ENCODE results near the gene ADNP. TPM values are rescaled to one million over a fixed set of nuclear protein-coding genes. Genes with fewer than 3 reads are reported as not detected.

ADNP gene
- total RNA-seq, 2 experiments from 2014 or later, result 75.1 to 77.6 TPM

- ATAC-seq (ENCODE audit: low read depth), result no peak
- H3K36me3 Mint-ChIP-seq, result peaks cover 5% of the 10 kb centered on the region
- H3K9me3 Mint-ChIP-seq, result no peaks in the 10 kb centered on the region
- no peak overlapping the region for H3K27ac Mint-ChIP-seq
- POLR2A ChIA-PET, result no interaction called here
- peaks cover 5% of the 10 kb centered on the region for H3K4me1 Mint-ChIP-seq
- no peak overlapping the region for H3K4me3 Mint-ChIP-seq
- no peak for DNase-seq
- no peaks in the 10 kb centered on the region for H3K27me3 Mint-ChIP-seq
These were observed 74.7 kb downstream of the ADNP start for GRCh38 chr20:50856475-50857041.

GRCh38 chr20:50855498-50856474 is 75.5 kb downstream of the ADNP start:
- Mint-ChIP-seq H3K36me3 (peaks cover 5% of the 10 kb centered on the region), H3K4me1 (peaks cover 5% of the 10 kb centered on the region), H3K4me3 (no peak overlapping the region), H3K27ac (no peak overlapping the region), H3K9me3 (no peaks in the 10 kb centered on the region), H3K27me3 (no peaks in the 10 kb centered on the region)
- ATAC-seq (ENCODE audit: low read depth) (no peak), DNase-seq (no peak)
- POLR2A ChIA-PET, result interaction anchor here (0.5 kb wide), 1 partner anchor 38 kb away, joined by 4 read pairs; no protein-coding TSS in a partner anchor

- H3K36me3 Mint-ChIP-seq, result peaks cover 5% of the 10 kb centered on the region
- H3K27ac Mint-ChIP-seq, result no peak overlapping the region
- ATAC-seq (ENCODE audit: low read depth) (no peak), DNase-seq (no peak)
- no peak overlapping the region for H3K4me3 Mint-ChIP-seq
- POLR2A ChIA-PET, result no interaction called here
- H3K27me3 Mint-ChIP-seq, result no peaks in the 10 kb centered on the region
- H3K9me3 Mint-ChIP-seq, result no peaks in the 10 kb centered on the region
- H3K4me1 Mint-ChIP-seq, result peaks cover 11% of the 10 kb centered on the region
These were observed 76.6 kb downstream of the ADNP start for GRCh38 chr20:50854506-50855249.

DNA sequence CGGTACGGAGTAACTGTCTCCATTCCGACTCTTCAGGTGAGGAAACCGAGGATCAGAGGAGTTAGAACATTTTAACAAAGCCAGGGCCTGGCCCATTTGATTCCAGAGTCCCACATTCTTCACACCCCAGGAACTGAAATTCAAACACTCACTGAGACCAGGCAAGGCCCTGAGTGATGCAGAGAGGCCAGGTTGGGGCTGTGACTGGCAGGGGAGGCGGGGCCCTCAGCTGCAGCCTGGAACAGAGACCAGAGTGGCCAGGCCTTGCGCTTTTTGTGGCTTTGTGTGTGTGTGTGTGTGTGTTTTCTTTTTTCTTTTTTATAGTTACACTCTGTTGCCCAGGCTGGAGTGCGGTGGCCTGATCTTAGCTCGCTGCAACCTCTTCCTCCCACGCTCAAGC is 79.2 kb downstream of the ADNP start:
- Mint-ChIP-seq H3K36me3 (peaks cover 9% of the 10 kb centered on the region), H3K9me3 (no peaks in the 10 kb centered on the region), H3K27ac (peak overlapping the region; percentile 51), H3K4me3 (no peak overlapping the region), H3K27me3 (no peaks in the 10 kb centered on the region), H3K4me1 (peaks cover 18% of the 10 kb centered on the region)
- ATAC-seq (ENCODE audit: low read depth) (no peak), DNase-seq (no peak)
- POLR2A ChIA-PET, result no interaction called here

DNA sequence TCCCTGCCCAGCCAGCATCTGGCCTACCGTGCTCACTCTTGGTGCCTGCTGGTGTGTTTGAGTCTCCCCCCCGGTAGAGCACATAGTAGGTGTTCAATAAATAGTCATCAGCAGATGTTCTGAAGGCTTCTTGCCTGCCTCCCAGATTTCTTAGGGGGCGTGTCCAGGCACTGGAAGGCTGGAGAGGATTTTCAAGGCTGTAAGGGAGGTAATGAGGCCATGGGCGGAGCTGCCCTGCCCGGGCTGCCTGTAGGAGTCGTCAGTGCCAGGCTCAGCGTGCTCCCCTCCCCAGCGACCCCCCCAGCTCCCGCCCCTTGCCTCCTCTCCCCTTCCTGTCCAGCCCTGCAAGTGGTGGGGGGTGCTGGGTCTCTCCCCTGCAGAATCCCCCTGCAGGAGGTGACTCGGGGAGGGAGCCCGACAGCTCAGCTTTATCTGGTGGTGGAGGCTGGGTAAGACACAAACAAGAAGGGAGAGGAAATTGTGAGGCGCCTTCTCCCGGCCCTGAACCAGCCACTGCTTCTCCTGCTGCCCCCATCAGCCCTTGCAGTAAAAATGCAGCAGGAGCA is 80.4 kb downstream of the ADNP start:
- ATAC-seq (ENCODE audit: low read depth), result peak; percentile 30

GRCh38 chr20:50848846-50849673 is 82.2 kb downstream of the ADNP start:
- Mint-ChIP-seq H3K36me3 (peaks cover 7% of the 10 kb centered on the region), H3K27ac (no peak overlapping the region), H3K4me1 (peaks cover 30% of the 10 kb centered on the region), H3K9me3 (no peaks in the 10 kb centered on the region), H3K27me3 (no peaks in the 10 kb centered on the region), H3K4me3 (no peak overlapping the region)
- DNase-seq (no peak), ATAC-seq (ENCODE audit: low read depth) (no peak)
- POLR2A ChIA-PET, result no interaction called here

More for the DNA sequence above, 80.4 kb downstream of the ADNP start:
- H3K9me3 Mint-ChIP-seq, result no peaks in the 10 kb centered on the region
- peaks cover 18% of the 10 kb centered on the region for H3K4me1 Mint-ChIP-seq
- H3K27ac Mint-ChIP-seq, result peak overlapping the region; percentile 56
- peaks cover 9% of the 10 kb centered on the region for H3K36me3 Mint-ChIP-seq
- DNase-seq, result no peak
- POLR2A ChIA-PET, result interaction anchor here (0.6 kb wide), 1 partner anchor 669 kb away, joined by 4 read pairs; no protein-coding TSS in a partner anchor
- H3K4me3 Mint-ChIP-seq, result no peak overlapping the region
- no peaks in the 10 kb centered on the region for H3K27me3 Mint-ChIP-seq

- Mint-ChIP-seq H3K4me1 (peaks cover 35% of the 10 kb centered on the region), H3K27ac (peak overlapping the region; percentile 70), H3K4me3 (no peak overlapping the region), H3K9me3 (no peaks in the 10 kb centered on the region), H3K27me3 (no peaks in the 10 kb centered on the region), H3K36me3 (peaks cover 9% of the 10 kb centered on the region)
- ATAC-seq (ENCODE audit: low read depth) (no peak), DNase-seq (no peak)
- POLR2A ChIA-PET, result no interaction called here
These were observed 82.9 kb downstream of the ADNP start for GRCh38 chr20:50848341-50848808.

GRCh38 chr20:50845566-50846215 is 85.5 kb downstream of the ADNP start:
- POLR2A ChIA-PET, result interaction anchor here (0.6 to 2.5 kb wide), 5 partner anchors 19 to 113 kb away, joined by 3 to 12 read pairs (median 5); partner anchors contain the start of genes ADNP, BCAS4, DPM1 and MOCS3
- H3K4me1 Mint-ChIP-seq, result peaks cover 32% of the 10 kb centered on the region

GRCh38 chr20:50844430-50845100 is 86.7 kb downstream of the ADNP start:
- no peaks in the 10 kb centered on the region for H3K9me3 Mint-ChIP-seq
- H3K36me3 Mint-ChIP-seq, result peaks cover 14% of the 10 kb centered on the region
- no peaks in the 10 kb centered on the region for H3K27me3 Mint-ChIP-seq
- POLR2A ChIA-PET, result interaction anchor here (0.9 to 2.5 kb wide), 4 partner anchors 18 to 113 kb away, joined by 3 to 12 read pairs (median 5); partner anchors contain the start of genes ADNP, BCAS4, DPM1 and MOCS3
- H3K4me3 Mint-ChIP-seq, result peak overlapping the region; percentile 58
- H3K4me1 Mint-ChIP-seq, result peaks cover 24% of the 10 kb centered on the region
- ATAC-seq (ENCODE audit: low read depth) (peak; percentile 100), DNase-seq (peak; percentile 71)
- H3K27ac Mint-ChIP-seq, result peak overlapping the region; percentile 94

More at GRCh38 chr20:50845566-50846215, 85.5 kb downstream of the ADNP start:
- ATAC-seq (ENCODE audit: low read depth) (no peak), DNase-seq (no peak)
- Mint-ChIP-seq H3K9me3 (no peaks in the 10 kb centered on the region), H3K36me3 (peaks cover 14% of the 10 kb centered on the region), H3K4me3 (no peak overlapping the region), H3K27ac (no peak overlapping the region), H3K27me3 (no peaks in the 10 kb centered on the region)

- Mint-ChIP-seq H3K36me3 (peaks cover 12% of the 10 kb centered on the region), H3K4me1 (peaks cover 25% of the 10 kb centered on the region), H3K9me3 (no peaks in the 10 kb centered on the region), H3K27me3 (no peaks in the 10 kb centered on the region), H3K27ac (peak overlapping the region; percentile 94), H3K4me3 (no peak overlapping the region)
- DNase-seq, result no peak
- no peak for ATAC-seq (ENCODE audit: low read depth)
- POLR2A ChIA-PET, result interaction anchor here (1.9 to 2.5 kb wide), 2 partner anchors 49 to 88 kb away, joined by 5 to 12 read pairs; partner anchors contain the start of genes ADNP and BCAS4
These were observed 87.6 kb downstream of the ADNP start for GRCh38 chr20:50843331-50844276.

Data from activated naive CD8-positive, alpha-beta T cell treated with anti-CD3 and anti-CD28 coated beads, Interleukin-2, amount 10 ng/mL, durations not matched to agents 7 days and 5 days (primary cell).